HAP-1 (cell line): Measurements from ENCODE around the gene PIK3CA.

Experiments used
- DNase-seq, 2 experiments: peaks; one replicate each; pipeline ENCODE4 v3.0.0-alpha.2; 2016 to 2020; ENCODE audit warnings: low spot score in 2 of 2
- H3K27me3 ChIP-seq: fragments of 250-450 bp; sonication (Bioruptor Pico); 2 replicates; pipeline ENCODE4 v1.5.1; 2020; ENCODE audit warnings: low read depth, mild to moderate bottlenecking, moderate library complexity
- H3K36me3 ChIP-seq: fragments of 250-450 bp; sonication (Bioruptor Pico); replicated peaks from 2 replicates; pipeline ENCODE4 v1.5.1; 2020; ENCODE audit warnings: mild to moderate bottlenecking
- H3K4me1 ChIP-seq: fragments of 250-450 bp; sonication (Bioruptor Pico); 2 replicates; pipeline ENCODE4 v1.5.1; 2020; ENCODE audit warnings: mild to moderate bottlenecking
- H3K4me3 ChIP-seq: fragments of 250-450 bp; sonication (Bioruptor Pico); 2 replicates; pipeline ENCODE4 v1.5.1; 2020; ENCODE audit warnings: mild to moderate bottlenecking, moderate library complexity
- H3K9me3 ChIP-seq: fragments of 250-450 bp; sonication (Bioruptor Pico); 2 replicates; pipeline ENCODE4 v1.5.1; 2020; ENCODE audit warnings: mild to moderate bottlenecking, moderate library complexity
- in situ Hi-C: fragments of 300-500 bp; cut with MboI; formaldehyde crosslinking; loops from 3 replicates; pipeline ENCODE4 v1.14.3; 2020; ENCODE audit warnings: low sequenced_read_pairs, inconsistent platforms, mixed read lengths

Gene PIK3CA

DNA sequence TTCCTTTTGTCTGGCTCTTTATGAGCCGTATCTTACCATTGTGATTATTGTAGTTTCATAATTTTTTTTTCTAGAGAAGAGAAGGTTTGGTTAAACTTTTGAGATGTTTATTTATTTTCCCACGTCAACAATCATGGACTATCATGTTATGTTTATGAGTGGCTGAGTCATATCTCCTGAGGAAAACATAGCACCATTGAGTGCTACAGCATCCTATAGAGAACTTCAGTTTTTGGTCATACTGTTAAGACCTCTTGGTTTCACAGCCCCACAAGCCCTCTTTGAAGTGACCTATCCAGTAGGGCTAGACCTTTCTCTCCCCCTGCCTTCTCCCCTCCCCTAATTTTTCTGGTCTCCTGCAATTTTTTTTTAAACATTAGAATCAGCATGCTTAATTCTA, 20.8 kb downstream of the PIK3CA start:
- H3K9me3 ChIP-seq, result no peaks in the 10 kb centered on the region
- H3K4me1 ChIP-seq, result no peaks in the 10 kb centered on the region
- DNase-seq, result no peak
- in situ Hi-C loops, result no loop called here
- no peaks in the 10 kb centered on the region for H3K27me3 ChIP-seq
- no peaks in the 10 kb centered on the region for H3K36me3 ChIP-seq
- H3K4me3 ChIP-seq, result no peak overlapping the region

DNA sequence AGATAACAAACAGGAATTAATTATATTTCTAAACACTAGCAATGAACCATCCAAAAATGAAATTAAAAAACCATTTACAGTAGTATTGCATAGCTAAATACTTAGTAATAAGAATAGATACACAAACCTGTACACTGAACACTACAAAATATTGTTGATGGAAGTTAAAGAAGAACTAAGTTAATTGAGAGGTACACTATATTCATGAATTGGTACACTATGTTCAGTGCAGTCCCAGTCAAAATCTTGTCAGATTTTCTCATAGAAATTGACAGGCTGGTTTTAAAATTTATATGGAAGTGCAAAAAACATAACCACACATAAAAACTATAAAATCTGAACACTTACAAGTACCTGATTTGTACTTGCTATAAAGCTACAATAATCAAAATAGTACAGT, 24.4 kb downstream of the PIK3CA start:
- in situ Hi-C loops, result no loop called here
- DNase-seq, result no peak
- Histone ChIP-seq H3K36me3 (no peaks in the 10 kb centered on the region), H3K4me1 (no peaks in the 10 kb centered on the region), H3K27me3 (no peaks in the 10 kb centered on the region), H3K4me3 (no peak overlapping the region), H3K9me3 (no peaks in the 10 kb centered on the region)

DNA sequence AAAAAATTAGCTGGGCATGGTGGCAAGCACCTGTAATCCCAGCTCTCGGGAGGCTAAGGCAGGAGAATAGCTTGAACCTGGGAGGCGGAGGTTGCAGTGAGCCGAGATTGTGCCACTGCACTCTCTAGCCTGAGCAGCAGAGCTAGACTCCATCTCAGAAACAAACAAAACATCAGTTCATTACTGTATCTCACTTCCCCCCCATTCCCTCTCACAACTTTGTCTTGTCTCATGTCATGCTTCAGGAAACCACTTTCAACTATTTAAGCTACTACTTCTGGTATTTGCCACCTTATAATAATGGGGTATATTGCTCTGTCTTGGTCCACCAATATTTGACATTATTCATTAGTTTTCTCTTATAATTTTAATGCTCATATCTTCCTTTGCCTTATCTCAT, 26.2 kb downstream of the PIK3CA start:
- Histone ChIP-seq H3K9me3 (no peaks in the 10 kb centered on the region), H3K27me3 (no peaks in the 10 kb centered on the region), H3K4me1 (no peaks in the 10 kb centered on the region), H3K4me3 (no peak overlapping the region), H3K36me3 (no peaks in the 10 kb centered on the region)
- in situ Hi-C loops, result no loop called here
- no peak for DNase-seq

DNA sequence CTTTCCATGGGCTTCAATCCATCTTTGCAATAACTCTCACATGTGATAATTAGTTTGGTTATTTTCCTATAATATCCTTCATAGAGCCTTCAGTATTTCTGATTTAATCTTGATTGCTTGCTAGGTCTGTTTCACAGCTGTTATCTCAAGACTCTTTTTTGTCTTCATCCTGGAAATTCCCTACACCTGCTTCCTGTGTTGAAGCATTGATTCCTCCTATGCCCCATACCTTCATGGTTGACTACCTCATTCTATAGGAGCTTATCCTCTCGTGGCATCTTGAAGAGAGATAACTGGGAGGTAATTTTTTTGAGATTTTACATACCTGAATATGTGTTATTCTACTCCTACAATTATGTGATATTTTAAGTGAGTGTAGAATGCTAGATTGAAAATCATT, 26.7 kb downstream of the PIK3CA start:
- Histone ChIP-seq H3K9me3 (no peaks in the 10 kb centered on the region), H3K4me3 (no peak overlapping the region), H3K27me3 (no peaks in the 10 kb centered on the region), H3K36me3 (no peaks in the 10 kb centered on the region), H3K4me1 (no peaks in the 10 kb centered on the region)
- in situ Hi-C loops, result no loop called here
- no peak for DNase-seq

DNA sequence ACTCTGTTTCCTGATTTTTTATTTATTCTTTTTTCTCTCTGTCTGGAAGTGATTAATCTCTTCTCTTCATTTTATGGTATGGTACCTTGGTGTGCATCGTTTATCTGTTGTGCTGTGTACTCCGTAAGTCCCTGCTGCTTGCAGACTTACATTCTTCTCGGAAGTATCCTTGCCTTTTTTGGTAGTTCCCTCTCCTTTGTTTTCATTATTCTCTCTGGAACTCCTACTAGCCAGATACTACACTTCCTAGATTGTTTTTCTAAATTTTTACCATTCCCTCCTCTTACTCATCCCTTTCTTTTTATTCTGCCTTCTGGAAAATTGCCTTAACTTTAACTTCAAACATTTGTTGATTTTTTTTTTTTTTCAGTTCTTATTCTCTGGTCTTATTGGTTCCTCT, 27.2 kb downstream of the PIK3CA start:
- Histone ChIP-seq H3K4me1 (peaks cover 3% of the 10 kb centered on the region), H3K9me3 (no peaks in the 10 kb centered on the region), H3K36me3 (no peaks in the 10 kb centered on the region), H3K27me3 (no peaks in the 10 kb centered on the region), H3K4me3 (no peak overlapping the region)
- DNase-seq, result no peak
- in situ Hi-C loops, result no loop called here

DNA sequence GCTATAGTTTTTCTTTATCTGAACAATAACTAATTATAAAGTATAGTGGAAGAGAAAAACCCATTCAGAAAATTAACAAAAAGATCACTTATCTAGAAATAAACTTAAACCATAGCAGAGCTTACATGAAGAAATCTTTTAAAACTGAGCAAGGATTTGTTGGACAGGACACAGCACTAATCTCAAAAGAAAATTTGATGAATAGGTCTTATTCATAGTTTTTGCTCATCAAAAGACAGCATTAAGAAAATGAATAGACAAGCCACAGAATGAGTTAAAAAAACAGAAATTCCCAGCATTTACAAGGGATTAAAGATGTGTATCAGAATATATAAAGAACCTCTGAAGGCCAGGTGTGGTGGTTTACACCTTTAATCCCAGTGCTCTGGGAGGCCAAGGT, 29.5 kb downstream of the PIK3CA start:
- DNase-seq, result peak; percentile 23 to 56
- H3K9me3 ChIP-seq, result no peaks in the 10 kb centered on the region
- in situ Hi-C loops, result no loop called here
- H3K36me3 ChIP-seq, result no peaks in the 10 kb centered on the region
- H3K4me1 ChIP-seq, result peaks cover 23% of the 10 kb centered on the region
- no peak overlapping the region for H3K4me3 ChIP-seq
- no peaks in the 10 kb centered on the region for H3K27me3 ChIP-seq

DNA sequence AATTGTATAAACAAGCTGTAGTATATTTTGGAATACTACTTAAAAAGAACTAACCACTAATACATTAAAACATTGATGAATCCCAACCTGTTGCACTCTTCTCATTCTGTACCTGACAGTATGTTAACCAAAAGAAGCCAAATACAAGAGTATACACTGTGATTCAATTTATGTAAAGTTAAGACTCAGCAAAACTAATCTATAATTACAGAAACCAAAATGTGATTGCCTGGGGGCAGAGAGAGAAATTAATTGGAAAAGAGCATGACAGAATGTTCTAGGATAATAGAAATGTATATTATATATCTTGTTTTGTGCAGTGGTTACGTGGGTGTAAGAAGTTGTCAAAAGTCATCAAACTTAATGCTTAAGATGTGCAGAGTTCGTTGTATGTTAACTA, 31.1 kb downstream of the PIK3CA start:
- DNase-seq, result no peak
- H3K9me3 ChIP-seq, result no peaks in the 10 kb centered on the region
- H3K4me1 ChIP-seq, result peaks cover 23% of the 10 kb centered on the region
- no peak overlapping the region for H3K4me3 ChIP-seq
- no peaks in the 10 kb centered on the region for H3K36me3 ChIP-seq
- no peaks in the 10 kb centered on the region for H3K27me3 ChIP-seq
- in situ Hi-C loops, result no loop called here

DNA sequence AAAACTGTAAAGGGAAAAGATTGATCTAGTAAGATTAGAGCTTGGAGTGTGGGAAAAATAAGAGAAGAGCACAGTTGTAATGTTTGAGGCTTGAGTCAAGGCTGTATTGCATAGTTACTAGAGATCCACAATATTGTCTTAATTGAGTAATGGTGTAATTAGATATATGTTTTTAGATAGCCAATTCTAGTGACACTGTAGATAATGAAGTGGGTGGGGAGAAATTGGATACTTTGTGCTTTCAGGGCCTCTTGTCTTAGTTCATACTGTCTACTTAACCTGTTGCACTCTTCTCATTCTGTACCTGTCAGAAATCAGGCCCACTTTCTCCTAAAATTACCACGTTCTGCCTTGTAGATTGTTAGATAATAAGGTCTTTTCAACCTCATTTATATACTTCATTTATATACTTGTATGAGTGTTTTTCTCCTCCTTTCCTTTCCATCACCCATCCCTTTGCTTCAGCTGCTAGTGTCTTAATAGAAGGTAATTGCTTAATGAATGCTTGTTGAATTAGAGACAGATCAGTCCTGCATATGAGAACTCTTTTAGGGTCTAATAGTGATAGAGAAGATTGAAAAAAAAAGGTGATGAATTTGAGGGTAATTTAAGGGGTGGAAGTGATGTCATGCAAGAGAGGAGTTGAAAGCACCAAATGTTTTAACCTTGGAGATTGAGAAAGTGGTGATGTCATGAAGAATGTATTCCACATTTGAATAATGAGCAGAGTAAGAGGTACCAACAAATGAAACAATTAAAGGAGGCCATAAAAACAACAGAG, 32.0 kb downstream of the PIK3CA start:
- Histone ChIP-seq H3K36me3 (no peaks in the 10 kb centered on the region), H3K4me1 (peaks cover 23% of the 10 kb centered on the region), H3K27me3 (no peaks in the 10 kb centered on the region), H3K4me3 (no peak overlapping the region), H3K9me3 (no peaks in the 10 kb centered on the region)
- DNase-seq, result no peak
- in situ Hi-C loops, result no loop called here

DNA sequence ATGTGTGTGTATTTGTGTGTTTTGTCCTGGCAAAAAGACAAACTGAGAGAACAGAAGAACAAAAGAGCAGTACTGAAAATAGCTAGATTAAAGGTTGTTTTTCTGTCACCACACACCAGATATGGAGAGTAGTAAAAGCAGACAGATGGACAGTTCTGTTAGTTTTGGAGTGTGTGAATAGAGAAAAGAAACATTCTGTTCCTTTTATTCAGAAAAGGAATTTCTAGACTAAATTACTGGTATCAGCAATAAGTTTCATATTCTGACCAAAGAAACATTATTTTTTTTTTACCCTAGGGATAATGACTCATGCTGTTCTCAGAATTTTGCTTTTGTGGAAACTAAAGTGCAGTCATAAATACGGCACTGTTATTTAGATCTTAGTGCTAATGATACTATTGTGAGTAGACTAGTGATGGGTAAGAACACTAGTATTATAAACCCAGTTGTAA, 32.9 kb downstream of the PIK3CA start:
- Histone ChIP-seq H3K27me3 (no peaks in the 10 kb centered on the region), H3K4me3 (no peak overlapping the region), H3K36me3 (no peaks in the 10 kb centered on the region), H3K9me3 (no peaks in the 10 kb centered on the region), H3K4me1 (peaks cover 24% of the 10 kb centered on the region)
- in situ Hi-C loops, result no loop called here
- peak in 1 of 2 experiments; percentile 56 for DNase-seq

DNA sequence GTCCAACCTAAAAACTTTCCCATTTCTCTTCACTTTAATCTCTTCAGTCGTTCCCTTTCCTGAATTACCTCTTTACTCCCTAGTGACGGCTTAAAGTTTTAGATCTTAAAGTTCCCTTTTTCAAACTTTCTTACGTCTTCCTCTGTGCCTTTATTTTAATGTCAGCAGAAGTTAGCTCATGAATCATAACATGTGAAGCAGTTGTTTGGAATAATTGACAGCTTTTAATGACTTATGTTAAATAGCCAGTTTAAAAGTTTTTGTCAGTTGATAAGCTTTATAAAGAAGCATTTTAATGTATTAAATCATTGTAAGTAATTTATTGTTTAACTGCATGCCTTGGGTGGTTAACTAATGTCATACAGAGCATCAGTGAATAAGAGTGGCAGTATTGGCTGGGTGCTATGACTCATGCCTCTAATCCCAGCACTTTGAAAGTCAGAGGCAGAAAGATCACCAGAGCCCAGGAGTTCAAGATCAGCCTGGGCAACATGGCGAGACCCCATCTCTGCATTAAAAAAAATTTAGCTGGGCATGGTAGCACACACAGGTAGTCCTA, 33.9 kb downstream of the PIK3CA start:
- DNase-seq, result peak; percentile 21 to 49
- peaks cover 31% of the 10 kb centered on the region for H3K4me1 ChIP-seq
- no peak overlapping the region for H3K4me3 ChIP-seq
- H3K36me3 ChIP-seq, result no peaks in the 10 kb centered on the region
- no peaks in the 10 kb centered on the region for H3K9me3 ChIP-seq
- no peaks in the 10 kb centered on the region for H3K27me3 ChIP-seq
- in situ Hi-C loops, result no loop called here

DNA sequence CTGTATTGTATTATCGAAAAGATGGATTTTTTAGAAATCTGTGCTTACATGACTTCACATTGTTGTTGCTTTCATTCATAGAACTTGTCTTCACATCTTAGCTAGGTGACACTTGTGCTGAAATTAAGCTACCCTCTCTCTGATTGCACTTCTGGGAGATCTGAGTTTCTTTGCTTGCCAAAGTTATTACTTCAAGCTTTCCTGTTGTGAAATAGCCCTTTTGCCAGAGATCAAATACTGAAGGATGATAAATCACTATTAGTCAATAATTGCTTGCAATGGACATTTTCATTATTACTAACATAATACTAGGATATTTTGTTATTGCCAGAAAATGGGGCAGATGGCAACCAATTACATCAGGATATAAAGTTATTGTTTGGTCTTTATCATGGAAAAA, 34.7 kb downstream of the PIK3CA start:
- H3K36me3 ChIP-seq, result no peaks in the 10 kb centered on the region
- no peak overlapping the region for H3K4me3 ChIP-seq
- no peaks in the 10 kb centered on the region for H3K9me3 ChIP-seq
- no peaks in the 10 kb centered on the region for H3K27me3 ChIP-seq
- in situ Hi-C loops, result no loop called here
- peaks cover 31% of the 10 kb centered on the region for H3K4me1 ChIP-seq
- no peak for DNase-seq

DNA sequence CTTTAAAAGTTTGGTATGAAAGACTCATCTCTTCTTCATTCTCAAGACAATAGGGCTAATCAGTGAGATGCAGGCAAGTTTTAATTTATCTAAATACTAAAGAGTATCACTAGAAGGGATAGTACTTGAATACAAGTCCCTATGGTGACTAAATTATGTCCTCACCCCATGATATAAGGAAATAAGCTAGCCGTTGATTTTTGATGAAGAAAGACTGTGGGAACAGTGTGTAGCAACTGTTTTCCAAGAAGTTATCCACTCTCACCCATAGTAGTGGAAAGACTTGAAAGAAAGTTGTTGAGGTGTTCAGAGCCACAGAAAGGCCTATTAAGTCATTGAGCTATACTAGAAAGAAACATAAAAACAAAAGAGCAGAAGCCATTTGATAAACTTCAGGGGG, 36.7 kb downstream of the PIK3CA start:
- in situ Hi-C loops, result no loop called here
- Histone ChIP-seq H3K27me3 (no peaks in the 10 kb centered on the region), H3K36me3 (no peaks in the 10 kb centered on the region), H3K4me1 (peaks cover 38% of the 10 kb centered on the region), H3K9me3 (no peaks in the 10 kb centered on the region), H3K4me3 (no peak overlapping the region)
- DNase-seq, result no peak

DNA sequence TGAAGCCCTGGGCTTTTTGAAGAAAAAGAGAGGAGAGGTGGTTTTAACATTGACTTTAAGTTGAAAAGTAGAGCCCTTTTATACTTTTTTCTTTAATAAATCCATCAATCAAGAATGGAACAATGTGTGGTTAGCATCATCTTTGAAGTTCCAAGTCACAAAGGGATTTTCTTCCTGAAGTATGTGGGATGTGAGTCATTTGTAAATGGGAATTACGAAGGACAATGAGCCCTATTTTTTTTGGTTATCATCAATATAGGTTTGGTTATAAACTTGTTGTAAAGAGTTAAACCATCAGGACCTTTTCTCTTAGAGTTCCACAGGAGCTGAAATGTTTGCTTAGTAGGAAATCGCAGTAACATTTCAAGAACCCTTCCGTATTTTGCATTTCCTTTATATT, 38.3 kb downstream of the PIK3CA start:
- peaks cover 40% of the 10 kb centered on the region for H3K4me1 ChIP-seq
- in situ Hi-C loops, result no loop called here
- DNase-seq, result peak in 1 of 2 experiments; percentile 70
- no peaks in the 10 kb centered on the region for H3K36me3 ChIP-seq
- H3K4me3 ChIP-seq, result no peak overlapping the region
- H3K9me3 ChIP-seq, result no peaks in the 10 kb centered on the region
- H3K27me3 ChIP-seq, result no peaks in the 10 kb centered on the region

DNA sequence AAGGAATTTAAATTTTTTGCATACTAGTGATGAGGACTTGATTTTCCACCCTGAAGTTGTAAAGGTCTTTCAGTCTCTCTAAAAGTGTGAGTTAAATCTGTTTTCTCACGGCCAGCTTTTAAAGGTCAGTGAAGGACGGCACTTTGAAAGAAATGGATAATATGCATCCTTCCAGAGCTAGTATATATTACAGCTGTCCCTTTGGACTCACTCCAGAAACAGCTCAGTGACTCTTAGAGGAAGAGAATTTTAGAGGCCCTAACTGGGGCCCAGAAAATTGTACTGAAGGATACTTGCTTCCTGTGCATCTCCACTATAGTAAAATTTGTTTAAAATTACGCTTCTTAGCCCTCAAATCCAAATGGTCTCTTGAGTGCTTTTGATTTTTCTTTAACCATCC, 41.6 kb downstream of the PIK3CA start:
- H3K9me3 ChIP-seq, result no peaks in the 10 kb centered on the region
- H3K4me1 ChIP-seq, result peaks cover 44% of the 10 kb centered on the region
- no peak overlapping the region for H3K4me3 ChIP-seq
- H3K36me3 ChIP-seq, result no peaks in the 10 kb centered on the region
- in situ Hi-C loops, result no loop called here
- no peak for DNase-seq
- H3K27me3 ChIP-seq, result no peaks in the 10 kb centered on the region
